HG02870 (cell line): ENCODE results near the gene IL24.

Experiments
- ATAC-seq: cut with Tn5 transposase; IDR thresholded peaks from one replicate; pipeline ENCODE4 v1.9.1; 2021; ENCODE audit warnings: mild to moderate bottlenecking, moderate library complexity; ENCODE audit not compliant: unreplicated experiment

IL24 gene

DNA sequence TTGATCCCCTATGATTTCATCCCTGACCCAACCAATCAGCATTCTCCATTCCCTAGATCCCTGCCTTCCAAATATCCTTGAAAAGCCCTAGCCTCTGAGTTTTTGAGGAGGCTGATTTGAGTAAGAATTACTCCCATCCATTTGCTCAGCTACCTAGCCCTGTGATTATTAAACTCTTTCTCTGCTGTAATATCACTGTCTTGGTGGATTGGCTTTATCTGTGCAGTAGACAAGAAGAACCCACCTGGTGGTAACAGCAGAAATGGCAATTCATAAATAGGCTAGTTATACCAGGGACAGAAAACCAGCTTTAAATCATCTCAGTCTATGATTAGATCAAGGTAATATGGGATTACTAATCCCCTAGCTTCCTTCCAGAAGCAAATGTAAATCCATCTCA is 18.8 kb upstream of the IL24 start:
- no peak for ATAC-seq

DNA sequence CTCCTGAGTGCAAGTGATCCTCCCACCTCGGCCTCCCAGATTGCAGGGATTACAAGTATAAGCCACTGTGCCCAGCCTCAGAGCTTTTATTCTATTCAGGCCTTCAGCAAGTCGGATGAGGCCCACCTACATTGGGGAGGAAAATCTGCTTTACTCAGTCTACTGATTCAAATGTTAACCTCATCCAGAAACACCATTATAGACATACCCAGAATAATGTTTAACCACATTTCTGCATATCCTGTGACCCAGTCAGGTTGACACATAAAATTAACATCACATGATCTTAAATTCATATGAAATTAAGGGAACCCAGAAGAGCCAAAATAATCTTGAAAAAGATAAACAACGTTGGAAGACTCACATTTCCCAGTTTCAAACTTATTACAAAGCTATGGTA is 16.9 kb upstream of the IL24 start:
- no peak for ATAC-seq

DNA sequence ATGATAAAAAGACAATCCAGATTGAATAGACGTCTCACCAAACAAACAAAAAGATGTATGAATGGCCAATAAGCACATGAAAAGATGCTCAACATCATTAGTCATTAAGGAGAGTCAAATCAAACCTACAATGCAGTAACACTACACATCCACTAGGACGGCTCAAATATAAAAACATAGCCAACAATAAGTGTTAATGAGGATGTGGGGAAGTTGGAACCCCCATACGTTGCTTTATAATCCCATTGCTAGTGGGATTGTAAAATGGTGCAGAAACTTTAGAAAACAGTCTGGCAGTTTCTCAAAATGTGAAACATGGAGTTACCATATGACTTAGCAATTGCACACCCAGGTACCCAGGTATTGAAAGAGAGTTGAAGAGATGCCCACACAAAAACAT is 14.7 kb upstream of the IL24 start:
- no peak for ATAC-seq

DNA sequence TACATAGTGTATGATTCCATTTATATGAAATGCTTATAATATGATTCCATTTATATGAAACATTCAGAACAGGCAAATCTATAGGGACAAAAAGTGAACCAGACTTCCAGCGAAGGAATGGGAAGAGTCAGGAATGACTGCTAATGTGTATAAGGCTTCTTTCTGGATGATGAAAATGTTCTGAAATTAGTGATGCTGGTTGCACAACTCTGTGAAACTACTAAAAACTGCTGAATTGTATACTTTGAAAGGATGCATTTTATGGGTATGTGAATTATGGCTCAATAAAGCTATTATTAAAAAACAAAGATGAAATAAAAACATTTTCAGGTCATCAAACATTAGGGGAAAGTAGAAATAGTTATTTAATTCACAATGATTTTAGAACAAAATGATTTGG is 14.1 kb upstream of the IL24 start:
- no peak for ATAC-seq

DNA sequence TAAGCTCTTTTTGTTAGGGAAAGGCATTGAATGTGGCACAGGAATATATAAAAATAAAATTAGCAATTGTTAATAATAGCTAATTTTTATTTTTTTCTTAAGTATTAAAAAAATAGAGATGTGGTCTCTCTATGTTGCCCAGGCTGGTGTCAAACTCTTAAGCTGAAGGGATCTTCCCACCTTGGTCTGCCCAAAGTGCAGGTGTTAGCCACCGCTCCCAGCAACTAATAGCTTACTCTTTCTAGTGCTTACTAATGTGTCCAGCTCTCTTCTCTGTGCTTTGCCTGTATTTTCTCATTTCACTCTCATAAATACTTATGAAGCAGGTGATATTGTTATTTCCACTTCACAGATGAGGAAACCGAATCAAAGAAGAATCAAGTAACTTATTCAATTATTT is 13.4 kb upstream of the IL24 start:
- ATAC-seq = no peak

DNA sequence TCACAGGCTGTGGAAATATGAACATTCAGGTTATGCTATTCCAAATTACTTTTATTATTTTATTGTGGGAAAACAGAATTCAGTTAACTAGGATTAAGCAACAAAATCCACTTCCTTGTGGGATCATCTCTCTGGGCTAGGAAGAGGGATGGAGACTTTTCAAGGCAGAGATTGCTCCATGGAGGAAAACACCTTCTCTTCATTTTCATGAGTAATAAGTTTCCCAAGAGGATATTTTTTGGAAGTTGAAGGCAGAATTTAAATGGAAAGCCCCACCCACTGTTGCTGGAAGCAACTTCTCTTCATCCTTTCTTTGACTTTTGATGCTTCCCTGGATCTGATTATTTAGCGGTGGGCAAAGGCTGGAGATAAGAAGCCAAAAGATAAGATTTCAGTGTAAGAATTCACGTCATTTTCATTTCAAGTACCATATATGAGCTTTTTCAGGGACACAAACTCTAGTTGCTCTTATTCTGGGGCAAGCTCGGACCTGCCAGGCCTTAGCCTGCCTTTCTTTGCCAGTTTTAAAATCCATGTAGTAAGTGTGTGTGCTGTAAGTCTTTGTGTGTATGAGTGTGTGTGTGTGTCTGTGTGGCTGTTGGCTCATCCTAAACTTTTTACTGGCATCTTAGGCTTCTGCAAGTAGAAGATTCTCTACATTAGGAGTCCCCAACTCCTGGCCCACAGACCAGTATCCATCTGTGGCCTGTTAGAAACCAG is 11.7 kb upstream of the IL24 start:
- no peak for ATAC-seq

DNA sequence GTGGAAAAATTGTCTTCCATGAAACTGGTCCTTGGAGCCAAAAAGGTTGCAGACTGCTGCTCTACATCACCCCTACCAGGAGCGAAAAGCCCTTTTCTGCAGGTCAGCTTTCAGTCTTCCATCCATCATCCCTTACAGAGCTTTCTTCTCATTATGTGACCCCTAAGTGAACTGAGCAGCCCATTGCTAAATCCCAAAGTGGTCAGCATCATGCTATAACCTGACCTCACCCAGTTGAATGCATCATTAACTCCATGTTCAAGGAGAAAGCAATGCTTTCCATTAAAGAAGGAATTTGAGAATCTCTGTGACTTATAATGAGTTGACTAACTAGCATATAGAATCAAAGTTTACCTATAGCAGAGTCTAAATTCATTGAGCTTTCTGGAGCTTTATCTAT is 10.4 kb upstream of the IL24 start:
- no peak for ATAC-seq

DNA sequence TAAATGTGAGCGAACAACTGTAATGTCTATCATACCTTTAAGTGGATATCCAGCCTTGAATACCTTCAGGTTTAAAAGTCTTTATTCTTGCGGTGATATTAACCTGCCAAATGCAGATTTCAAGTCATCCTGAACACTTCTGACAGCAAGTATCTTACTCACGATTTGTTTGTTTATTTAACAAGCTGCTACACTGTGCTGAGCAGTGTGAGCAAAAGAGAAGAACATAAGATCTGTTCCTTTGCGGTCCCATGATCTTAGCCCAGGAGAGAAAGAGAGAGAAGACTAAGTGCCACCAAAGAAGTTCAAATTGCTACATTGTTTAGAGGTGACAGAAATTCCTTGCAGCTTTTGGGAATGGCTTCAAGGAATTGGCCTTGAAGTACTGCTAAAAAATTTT is 9.5 kb upstream of the IL24 start:
- no peak for ATAC-seq

DNA sequence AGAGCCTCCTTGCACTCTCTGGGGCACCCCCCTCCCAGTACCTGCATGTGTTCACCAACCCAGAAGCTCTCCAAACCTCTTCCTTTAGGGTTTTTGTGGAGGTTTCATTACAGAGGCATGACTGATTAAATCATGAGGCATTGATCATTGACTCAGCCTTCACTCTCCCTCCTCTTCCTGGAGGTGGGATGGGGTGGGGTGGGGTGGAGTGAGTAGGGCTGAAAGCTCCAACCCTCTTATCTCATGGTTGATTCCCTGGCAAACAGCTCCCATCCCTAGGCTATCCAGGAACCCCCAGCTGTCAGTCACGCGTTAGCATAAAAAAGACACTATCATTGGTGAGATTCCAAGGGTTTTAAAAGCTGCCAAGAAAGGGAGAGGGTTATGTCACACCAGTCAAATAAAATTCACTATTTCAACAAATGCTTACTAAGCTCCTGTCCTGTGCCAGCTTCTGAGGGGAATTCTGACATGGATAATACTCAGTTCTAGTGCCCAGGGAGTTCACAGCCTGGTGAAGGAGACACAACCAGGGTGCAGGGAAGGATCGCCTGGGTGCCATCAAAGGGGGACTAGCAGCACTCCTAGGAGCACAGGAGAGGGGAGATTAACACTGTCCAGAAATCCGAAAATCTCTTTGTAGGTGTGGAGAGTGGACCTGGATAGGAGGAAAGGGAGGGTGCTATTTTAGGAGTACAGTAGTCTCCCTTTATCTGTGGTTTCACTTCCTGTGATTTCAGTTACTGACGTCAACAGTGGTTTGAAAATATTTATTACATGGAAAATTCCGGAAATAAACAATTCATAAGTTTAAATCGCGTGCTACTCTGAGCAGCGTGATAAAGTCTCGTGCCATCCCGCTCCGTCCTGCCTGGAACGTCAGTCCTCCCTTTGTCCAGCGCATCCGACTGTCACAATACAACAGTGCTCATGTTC is 6.8 kb upstream of the IL24 start:
- ATAC-seq = no peak

DNA sequence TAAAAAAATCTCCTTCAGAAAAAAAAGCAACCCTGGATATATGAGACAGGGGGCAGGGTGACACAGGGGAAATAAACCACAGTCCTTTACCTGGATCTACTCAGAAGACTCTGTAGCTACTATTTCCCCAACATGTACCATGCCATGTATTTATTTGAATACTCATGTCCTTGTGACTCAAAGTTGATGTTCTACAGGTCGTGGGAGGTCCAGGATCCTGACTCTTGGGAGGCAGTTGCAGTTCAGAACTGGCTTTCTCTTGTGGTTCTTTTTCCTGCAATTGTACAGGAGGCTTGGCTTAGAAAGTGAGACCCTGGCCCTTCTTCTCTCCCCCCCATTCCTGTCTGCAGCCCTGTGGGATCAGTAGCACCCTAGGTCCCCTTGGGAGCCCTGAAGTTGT is 5.8 kb upstream of the IL24 start:
- no peak for ATAC-seq

DNA sequence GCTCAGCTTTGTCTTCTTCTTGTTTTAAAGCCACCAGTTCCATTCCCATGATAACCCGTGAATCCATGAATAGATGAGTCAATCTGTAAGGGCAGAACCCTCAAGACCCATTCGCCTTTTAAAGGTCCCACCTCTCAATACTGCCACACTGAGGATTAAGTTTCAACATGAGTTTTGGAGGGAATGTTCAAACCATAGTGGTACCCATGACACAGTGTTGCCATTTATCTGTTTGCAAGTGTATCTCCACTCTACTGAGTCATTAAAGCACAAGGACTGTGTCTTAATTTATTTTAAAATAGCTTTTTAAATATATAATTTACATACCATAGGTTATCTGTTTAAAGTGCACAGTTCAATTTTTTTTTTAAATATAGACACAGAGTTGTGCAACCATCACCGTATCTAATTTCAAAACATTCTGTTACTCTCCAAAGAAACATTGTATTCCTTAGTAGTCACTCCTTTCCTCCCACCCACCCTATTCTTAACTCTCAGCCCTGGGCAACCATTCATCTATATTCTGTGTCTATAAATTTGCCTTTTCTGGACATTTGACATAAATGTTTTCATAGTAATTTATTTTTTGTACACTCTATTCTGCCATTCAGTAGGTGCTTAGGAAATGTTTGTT is 4.8 kb upstream of the IL24 start:
- ATAC-seq = no peak

DNA sequence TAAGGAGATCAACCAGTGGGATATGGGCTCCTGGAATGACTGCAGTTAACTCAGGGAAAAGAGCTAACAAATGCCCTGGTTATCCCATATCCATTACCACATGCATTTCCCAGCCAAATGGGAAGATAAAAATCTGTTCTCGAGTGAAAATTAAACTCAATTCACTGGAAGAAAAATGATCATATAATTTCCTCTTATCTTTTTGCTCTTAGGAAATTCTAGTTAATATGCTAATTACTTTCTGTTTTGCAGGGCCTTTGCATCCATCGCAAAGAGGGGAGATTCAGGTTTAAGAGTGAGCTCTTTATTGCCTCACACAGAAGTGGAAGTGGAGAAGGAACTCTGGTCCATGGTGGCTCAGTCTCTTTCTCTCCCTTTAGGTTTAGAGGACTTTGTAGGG is 3.9 kb upstream of the IL24 start:
- no peak for ATAC-seq

DNA sequence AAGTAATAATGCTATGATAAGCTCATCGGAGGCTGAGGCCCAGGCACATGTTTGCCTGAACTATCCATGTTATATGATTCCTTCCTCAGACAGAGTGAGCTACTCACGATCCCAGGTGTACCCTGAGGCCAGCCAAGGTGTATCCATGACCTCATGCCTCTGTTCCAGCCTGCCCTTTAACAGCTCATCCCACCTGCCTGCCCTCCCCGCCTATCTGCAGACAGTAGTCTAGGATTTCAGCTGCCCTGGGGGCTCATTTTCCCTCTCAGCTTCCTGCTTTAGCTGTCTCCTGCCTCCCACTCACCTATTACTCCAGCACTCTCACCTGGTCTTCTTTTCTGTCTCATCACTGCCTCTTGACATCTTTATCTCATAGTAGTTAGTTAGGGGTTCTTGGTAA is 1.9 kb upstream of the IL24 start:
- no peak for ATAC-seq

DNA sequence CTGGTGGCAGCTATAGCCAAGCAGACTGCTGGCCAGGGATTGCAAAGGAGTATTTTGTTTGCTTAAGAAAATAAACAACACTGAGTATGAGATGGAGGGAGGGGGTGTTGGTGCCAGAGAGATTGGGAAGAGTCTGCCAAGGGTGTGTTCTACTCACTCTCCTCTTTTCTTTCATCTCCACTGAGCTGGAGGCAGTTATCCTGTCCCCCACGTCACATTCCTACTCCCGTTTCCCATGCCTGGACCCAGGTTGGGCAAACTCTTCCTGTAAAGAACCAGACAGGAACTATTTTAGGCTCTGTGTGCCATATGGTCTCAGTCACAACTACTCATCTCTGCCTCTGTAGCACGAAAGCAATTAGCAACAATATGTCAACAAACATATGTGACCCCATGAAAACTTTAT is 1.4 kb upstream of the IL24 start:
- no peak for ATAC-seq

DNA sequence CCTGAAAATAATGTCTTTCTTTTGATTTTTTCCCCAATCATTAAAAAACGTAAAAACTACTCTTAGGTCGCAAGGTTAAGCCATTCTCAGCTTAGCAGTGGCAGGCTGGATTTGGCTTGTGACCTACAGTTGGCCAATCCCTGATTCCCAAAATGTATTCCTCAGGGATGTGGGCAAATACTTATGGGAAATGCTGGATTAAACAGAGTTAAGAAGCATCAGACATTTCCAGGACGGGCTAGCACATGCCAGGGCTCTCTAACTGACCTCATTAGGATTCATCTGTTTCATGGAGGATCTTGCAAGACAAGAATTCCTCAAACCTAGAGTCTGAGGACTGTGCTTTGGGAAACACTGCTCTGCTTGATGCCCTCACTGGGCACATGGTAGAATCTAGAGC is 982 bp upstream of the IL24 start:
- ATAC-seq = no peak

DNA sequence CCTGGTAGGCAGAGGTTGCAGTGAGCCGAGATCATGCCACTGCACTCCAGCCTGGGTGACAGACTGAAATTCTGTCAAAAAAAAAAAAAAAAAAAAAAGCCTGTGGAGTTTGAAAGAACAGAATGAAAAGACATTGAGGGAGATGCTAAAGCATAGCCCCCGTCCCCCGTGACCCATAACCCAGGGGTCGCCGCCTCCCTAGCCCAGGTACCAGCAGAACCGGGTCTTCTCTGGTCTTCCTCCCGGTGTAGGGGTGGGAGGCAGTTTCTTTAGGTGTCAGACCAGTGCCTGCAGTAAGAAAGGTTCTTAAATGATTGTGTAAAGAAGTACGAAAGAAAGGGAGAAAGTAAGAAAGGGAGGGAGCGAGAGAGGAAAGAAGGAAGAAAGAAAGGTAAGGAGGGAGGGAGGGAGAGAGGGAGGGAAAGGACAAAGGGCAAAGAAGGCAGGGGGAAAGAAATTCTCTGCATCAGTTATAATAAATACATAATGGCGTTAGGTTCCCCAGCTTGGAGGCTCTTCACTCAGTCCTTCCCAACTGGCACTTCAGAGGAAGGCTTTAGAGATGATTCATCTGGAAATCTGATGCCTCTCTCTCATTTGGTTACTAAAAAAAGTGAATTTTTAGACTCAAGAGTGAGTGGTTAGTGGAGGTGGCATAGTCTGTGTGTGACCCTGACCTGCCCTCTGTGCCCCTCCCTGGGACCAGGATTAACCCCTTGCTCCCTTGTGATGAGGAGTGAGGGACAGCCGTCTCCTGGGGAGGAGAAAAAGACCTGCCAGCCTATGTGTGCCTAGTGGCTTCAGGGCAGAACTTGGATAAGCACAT is 1.1 kb downstream of the IL24 start:
- ATAC-seq = no peak

DNA sequence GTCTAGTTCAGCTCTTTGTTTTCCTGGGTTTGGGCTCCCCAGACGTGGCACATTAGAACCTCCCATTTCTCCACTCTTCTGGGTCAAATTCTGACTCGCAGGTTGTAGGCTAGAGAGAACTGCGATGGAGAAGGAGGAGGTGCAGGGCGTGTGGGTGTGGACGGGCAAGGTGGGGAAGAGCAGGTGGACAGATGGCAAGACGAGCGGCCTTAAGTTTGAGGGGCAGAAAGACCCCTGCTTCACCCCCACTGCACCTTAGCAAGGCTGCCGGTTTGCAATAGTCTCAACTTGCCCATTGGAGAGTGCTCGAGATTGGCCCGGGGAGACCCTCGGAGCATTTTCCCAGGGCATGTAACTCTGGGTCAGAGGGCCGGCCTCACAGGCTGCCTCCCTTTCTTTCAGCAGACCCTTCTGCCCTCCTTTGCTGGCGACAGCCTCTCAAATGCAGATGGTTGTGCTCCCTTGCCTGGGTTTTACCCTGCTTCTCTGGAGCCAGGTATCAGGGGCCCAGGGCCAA is 1.7 kb downstream of the IL24 start:
- no peak for ATAC-seq

DNA sequence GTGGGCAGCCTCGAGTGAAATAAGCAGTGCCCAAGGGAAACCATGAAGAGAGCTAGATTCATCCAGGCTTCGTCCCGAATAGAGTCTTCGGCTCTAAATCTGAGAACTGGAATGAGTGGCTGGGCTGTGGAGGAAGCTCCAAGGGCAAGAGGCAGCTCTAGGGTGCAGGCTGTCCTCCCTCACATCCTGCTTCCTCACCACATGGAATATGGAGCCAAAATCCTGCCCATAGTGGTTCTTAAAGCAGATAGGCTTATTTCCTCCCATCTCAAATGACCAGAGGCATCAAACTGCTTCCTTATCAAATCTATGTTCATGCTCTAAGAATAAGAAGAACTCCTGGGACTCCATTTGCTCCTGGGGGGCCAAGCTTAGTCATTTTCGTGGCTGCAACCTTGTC is 2.5 kb downstream of the IL24 start:
- no peak for ATAC-seq

DNA sequence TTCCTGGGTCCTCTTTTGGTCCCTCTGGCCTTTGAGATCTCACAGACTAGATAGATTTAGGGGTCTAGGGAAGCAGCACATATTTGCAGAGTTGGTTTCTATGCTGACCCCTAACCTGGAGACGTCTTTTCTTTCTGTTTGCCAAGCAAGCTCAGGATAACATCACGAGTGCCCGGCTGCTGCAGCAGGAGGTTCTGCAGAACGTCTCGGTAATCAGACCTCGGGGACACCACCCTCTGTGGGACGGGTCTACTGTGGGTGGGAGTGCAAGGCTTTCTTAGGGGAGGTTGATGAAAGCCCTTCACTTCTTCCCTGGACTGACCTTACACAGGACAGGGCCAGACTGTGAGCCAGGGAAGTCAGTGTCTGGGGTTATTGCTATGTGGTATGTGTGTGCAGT is 2.9 kb downstream of the IL24 start:
- no peak for ATAC-seq

DNA sequence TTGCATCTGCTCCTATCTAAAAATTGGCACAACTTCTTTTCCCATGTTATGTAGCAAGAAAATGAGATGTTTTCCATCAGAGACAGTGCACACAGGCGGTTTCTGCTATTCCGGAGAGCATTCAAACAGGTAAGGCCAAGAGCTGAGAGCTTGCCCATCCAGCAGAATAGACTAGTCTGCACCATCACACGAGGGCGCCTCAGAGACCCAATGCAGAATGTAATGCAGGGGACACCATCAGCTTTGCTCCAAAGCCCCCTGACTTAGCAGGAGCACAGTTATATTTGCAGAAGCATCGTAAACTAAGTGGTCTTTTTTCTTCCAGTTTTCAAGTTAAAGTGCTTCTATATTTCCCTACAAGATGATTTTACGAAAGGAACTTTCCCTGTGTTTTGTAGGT is 4.7 kb downstream of the IL24 start:
- no peak for ATAC-seq

DNA sequence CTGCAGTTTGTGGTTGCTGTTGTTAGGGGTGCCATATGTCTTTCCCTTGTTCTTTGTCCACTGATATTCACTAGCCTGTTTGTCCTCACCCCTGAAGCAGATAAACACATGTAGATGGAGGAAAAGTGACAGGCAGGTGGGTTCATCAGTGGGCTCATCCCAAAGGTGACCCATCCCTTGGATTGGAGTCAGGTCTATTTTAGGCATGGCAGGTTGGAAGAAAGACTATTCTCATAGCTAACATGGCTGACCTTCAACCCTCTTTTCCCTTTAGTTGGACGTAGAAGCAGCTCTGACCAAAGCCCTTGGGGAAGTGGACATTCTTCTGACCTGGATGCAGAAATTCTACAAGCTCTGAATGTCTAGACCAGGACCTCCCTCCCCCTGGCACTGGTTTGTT is 5.5 kb downstream of the IL24 start:
- no peak for ATAC-seq
